ENCODE results near the gene CSHL1. TPM values are rescaled to one million over a fixed set of nuclear protein-coding genes. Genes with fewer than 3 reads are reported as not detected.
"Not testable (repeated sequence)": the region's sequence is repeated elsewhere in the genome, so short reads cannot be mapped to it uniquely, and the experiment has no call there.

CSHL1 gene
- total RNA-seq, 6 experiments from 2014 or later = not detected

- not testable (repeated sequence) for H3K36me3 Mint-ChIP-seq (ENCODE audit: low read depth); H3K4me1 Mint-ChIP-seq (ENCODE audit: low read depth); H3K9me3 Mint-ChIP-seq; H3K4me3 Mint-ChIP-seq; H3K27ac Mint-ChIP-seq
- TF ChIP-seq, protein P1, sequence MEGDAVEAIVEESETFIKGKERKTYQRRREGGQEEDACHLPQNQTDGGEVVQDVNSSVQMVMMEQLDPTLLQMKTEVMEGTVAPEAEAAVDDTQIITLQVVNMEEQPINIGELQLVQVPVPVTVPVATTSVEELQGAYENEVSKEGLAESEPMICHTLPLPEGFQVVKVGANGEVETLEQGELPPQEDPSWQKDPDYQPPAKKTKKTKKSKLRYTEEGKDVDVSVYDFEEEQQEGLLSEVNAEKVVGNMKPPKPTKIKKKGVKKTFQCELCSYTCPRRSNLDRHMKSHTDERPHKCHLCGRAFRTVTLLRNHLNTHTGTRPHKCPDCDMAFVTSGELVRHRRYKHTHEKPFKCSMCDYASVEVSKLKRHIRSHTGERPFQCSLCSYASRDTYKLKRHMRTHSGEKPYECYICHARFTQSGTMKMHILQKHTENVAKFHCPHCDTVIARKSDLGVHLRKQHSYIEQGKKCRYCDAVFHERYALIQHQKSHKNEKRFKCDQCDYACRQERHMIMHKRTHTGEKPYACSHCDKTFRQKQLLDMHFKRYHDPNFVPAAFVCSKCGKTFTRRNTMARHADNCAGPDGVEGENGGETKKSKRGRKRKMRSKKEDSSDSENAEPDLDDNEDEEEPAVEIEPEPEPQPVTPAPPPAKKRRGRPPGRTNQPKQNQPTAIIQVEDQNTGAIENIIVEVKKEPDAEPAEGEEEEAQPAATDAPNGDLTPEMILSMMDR (IDR thresholded peaks at IDR 0.05) = 0 out of 2 replicates have a peak, but pooled peaks have one; percentile 12
- DNase-seq = peak; percentile 25
- H3K27me3 Mint-ChIP-seq (ENCODE audit: insufficient read depth) = peaks cover 41% of the 10 kb centered on the region
Measured at GRCh38 chr17:63898899-63899798, 11.9 kb downstream of the CSHL1 start.

GRCh38 chr17:63896524-63897354 lies 14.3 kb downstream of the CSHL1 start, which contains the start of gene CSH1:
TSS of gene CSH1 (minus strand) at chr17:63896574. CDS start at chr17:63896511, 63 bp downstream.
- not testable (repeated sequence) for H3K9me3 Mint-ChIP-seq; H3K4me3 Mint-ChIP-seq; H3K36me3 Mint-ChIP-seq (ENCODE audit: low read depth); H3K27ac Mint-ChIP-seq; H3K4me1 Mint-ChIP-seq (ENCODE audit: low read depth); DNase-seq
- peaks cover 30% of the 10 kb centered on the region for H3K27me3 Mint-ChIP-seq (ENCODE audit: insufficient read depth)
- TF ChIP-seq, protein P1 (IDR thresholded peaks at IDR 0.05) = peak; percentile 23; the same call in 1 of the 2 replicates

DNA sequence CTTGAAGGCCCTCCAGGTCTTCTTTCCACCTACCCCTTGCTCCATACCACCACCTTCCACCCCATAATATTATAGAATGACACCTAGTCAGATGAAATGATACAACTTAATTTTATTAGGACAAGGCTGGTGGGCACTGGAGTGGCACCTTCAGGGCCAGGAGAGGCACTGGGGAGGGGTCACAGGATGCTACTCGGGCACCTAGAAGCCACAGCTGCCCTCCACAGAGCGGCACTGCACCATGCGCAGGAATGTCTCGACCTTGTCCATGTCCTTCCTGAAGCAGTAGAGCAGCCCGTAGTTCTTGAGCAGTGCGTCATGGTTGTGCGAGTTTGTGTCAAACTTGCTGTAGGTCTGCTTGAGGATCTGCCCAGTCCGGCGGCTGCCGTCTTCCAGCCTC lies 16.2 kb downstream of the CSHL1 start:
- not testable (repeated sequence) for H3K4me3 Mint-ChIP-seq; H3K4me1 Mint-ChIP-seq (ENCODE audit: low read depth); H3K36me3 Mint-ChIP-seq (ENCODE audit: low read depth); H3K27ac Mint-ChIP-seq; DNase-seq; H3K9me3 Mint-ChIP-seq
- peaks cover 23% of the 10 kb centered on the region for H3K27me3 Mint-ChIP-seq (ENCODE audit: insufficient read depth)

DNA sequence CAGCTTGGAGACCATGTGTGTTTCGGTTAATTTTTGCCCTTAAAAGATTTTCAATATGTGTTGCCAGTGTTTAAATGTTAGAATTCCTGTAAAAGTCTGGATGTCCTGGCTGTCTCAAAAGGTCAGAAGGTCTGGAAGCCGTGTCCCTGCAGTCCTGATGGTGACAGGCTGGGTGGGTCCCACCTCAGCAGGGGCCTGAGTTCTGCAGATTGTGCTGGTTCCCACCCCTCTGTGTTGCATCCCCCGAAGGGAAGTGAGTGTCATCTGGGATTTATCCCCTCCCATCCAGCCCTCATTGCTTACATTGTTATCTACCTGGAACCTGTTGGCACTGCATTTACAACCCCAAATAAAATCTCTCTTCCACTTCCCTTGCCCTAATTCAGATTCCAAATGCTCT lies 17.0 kb downstream of the CSHL1 start:
- H3K27me3 Mint-ChIP-seq (ENCODE audit: insufficient read depth) = peaks cover 20% of the 10 kb centered on the region
- H3K36me3 Mint-ChIP-seq (ENCODE audit: low read depth); H3K4me1 Mint-ChIP-seq (ENCODE audit: low read depth); H3K9me3 Mint-ChIP-seq; DNase-seq; H3K4me3 Mint-ChIP-seq; H3K27ac Mint-ChIP-seq: not testable (repeated sequence)

DNA sequence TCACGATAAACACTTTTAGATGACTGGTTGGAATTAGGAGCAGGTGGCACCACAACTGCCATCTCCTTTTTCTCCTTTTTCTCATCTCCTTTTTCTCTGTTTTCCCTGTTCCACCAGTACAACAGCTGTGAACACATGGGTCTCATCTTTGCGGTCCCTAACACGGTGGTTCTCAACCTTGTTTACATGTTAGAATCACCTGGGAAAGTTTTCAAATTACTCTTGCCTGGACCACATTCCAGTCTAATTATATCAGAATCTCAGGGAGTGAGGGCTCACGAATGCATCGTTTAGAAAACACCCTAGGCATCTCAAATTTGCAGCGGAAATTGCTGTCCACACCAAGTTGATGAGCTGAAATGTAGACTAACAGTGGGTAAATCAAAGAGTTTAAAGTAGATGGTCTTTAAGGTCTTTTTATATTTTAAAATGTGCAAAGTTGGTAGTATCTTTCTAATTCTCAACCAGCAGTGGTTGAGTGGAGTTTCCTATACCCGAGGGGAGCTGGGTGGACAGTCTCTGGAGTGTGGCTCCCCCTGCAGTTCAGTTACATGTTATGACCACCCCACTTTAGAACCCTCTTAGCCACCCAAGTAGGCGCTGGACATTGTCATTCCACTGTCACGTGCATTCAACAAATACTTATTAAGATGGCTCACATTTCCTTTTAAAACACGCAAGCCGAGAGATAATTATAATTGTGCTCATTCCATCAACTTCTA lies 18.6 kb downstream of the CSHL1 start:
- H3K9me3 Mint-ChIP-seq; H3K4me1 Mint-ChIP-seq (ENCODE audit: low read depth); H3K27ac Mint-ChIP-seq; DNase-seq; H3K4me3 Mint-ChIP-seq; H3K36me3 Mint-ChIP-seq (ENCODE audit: low read depth): not testable (repeated sequence)
- peaks cover 27% of the 10 kb centered on the region for H3K27me3 Mint-ChIP-seq (ENCODE audit: insufficient read depth)

- not testable (repeated sequence) for H3K9me3 Mint-ChIP-seq; H3K27ac Mint-ChIP-seq; H3K4me1 Mint-ChIP-seq (ENCODE audit: low read depth); H3K36me3 Mint-ChIP-seq (ENCODE audit: low read depth)
- H3K4me3 Mint-ChIP-seq = peak overlapping the region; percentile 43; the same call in 1 of the 2 replicates
- peaks cover 41% of the 10 kb centered on the region for H3K27me3 Mint-ChIP-seq (ENCODE audit: insufficient read depth)
- TF ChIP-seq, protein P1 (IDR thresholded peaks at IDR 0.05) = peak; percentile 75
- peak; percentile 39 for DNase-seq
Measured at GRCh38 chr17:63889026-63889848, 21.8 kb downstream of the CSHL1 start.

DNA sequence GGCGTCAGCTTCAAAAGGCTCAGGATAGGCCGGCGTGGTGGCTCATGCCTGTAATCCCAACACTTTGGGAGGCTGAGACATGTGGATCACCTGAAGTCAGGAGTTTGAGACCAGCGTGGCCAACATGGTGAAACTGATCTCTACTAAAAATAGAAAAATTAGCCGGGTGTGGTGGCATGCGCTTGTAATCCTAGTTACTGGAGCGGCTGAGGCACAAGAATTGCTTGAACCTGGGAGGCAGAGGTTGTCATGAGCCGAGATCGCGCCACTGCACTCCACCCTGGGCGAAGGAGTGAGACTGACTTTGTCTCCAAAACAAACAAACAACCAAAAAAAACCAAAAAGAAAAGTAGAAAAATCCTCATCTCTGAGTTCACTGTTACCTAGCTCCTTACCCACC lies 25.9 kb downstream of the CSHL1 start:
- H3K27me3 Mint-ChIP-seq (ENCODE audit: insufficient read depth) = peaks cover 42% of the 10 kb centered on the region
- not testable (repeated sequence) for H3K4me3 Mint-ChIP-seq; H3K9me3 Mint-ChIP-seq; H3K27ac Mint-ChIP-seq; H3K4me1 Mint-ChIP-seq (ENCODE audit: low read depth); H3K36me3 Mint-ChIP-seq (ENCODE audit: low read depth); DNase-seq

DNA sequence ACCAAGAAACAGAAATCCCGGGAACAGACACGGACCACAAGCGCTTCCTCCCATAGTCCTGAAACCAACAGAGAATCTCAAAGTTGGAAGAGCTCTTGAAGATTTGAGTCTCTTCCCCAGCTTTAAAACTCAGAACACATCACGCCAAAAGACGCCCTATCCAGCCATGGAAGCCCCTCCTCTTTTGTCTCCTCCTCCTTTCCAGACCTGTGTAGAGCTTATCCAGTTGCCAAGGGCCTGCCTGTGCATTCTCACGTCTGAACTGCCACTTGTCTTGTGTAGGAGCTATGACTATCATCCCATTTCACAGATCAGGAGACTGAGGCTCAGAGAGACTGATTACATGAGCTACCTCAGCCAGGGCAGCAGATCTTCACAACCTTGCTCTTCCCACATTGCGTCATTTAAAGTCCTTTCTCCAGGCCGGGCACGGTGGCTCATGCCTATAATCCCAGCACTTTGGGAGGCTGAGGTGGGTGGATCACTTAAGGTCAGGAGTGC lies 28.4 kb downstream of the CSHL1 start:
- H3K36me3 Mint-ChIP-seq (ENCODE audit: low read depth); DNase-seq; H3K4me1 Mint-ChIP-seq (ENCODE audit: low read depth); H3K9me3 Mint-ChIP-seq; H3K27ac Mint-ChIP-seq; H3K4me3 Mint-ChIP-seq: not testable (repeated sequence)
- H3K27me3 Mint-ChIP-seq (ENCODE audit: insufficient read depth) = peaks cover 42% of the 10 kb centered on the region

Data from HFFc6 (cell line).